GM18909 (cell line): ENCODE data around the gene TCF7.
A peak's percentile ranks its signal among the peaks of the same experiment; 100 is the strongest.

ENCODE experiments used
- ATAC-seq: cut with Tn5 transposase; IDR thresholded peaks from one replicate; pipeline ENCODE4 v1.9.1; 2021; ENCODE audit warnings: mild to moderate bottlenecking; ENCODE audit not compliant: unreplicated experiment, poor library complexity

The TCF7 gene

DNA sequence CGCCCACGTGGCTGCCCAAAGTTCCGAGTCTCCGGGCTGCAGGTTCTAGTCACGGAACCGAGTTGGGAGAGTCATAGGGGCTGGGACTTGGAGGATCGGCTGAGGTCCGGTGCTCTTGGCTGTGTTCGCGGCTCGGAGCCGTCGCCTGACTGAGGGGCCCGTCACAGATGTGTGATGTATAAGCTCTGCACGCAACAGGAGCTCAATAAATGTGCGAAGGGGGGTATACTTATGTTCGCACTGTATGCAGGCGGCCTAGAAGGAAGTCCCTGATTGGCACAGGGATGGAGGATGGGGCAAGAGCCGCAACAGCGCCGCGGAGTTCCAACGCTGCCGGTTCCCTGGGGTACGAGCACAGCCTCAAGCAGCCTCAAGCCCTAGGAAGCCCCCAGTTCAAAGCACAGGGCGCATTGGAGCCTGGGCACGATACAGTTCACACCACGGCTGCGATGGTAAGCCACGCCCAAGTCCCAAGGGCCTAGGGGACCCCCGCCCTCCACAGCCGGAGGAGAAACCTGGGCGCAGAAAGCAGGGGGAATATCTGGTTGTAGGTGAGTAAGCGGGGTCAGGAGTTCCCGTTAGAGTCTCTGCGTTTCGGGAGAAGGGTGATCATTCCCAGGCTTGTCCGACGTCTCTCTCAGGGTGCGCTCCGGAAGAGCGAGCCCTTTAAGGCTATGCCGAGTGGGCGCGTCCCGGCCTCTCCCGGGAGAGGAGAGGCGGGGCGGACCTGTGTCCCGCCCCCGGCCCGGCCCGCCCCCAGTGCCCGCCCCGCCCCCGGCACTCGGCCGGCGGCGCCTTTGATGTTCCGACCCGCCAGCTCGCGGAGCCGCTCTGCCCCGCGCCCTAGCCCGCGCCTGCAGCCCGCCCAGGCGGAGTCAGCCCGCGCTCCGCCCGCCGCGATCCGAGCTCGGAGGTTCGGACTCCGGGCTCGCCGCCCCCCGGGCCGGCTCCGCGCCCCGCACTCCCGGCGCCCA is at the start of gene TCF7:
Gene TCF7 (plus strand): TSS at position 780 of the 974 bp plus-strand sequence. CDS start 226 bp downstream, outside the sequence.
- ATAC-seq, result peak; percentile 83

DNA sequence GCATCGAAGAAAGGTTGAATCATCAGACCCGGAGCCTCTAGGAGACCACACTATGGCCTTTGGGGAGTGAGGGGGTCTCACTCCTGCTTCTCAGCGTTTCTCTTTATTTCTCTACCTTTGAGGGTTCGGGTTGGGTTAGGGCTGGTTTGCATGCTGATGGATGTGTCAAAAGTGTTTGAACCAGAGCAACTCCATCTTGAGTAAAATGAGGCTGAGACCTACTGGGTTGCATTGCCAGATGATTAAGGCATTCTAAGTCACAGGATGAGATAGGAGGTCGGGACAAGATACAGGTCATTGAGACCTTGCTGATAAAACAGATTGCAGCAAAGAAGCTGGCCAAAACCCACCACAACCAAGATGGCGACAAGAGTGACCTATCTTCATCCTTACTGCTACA is 44.9 kb upstream of the TCF7 start:
- ATAC-seq, result no peak

DNA sequence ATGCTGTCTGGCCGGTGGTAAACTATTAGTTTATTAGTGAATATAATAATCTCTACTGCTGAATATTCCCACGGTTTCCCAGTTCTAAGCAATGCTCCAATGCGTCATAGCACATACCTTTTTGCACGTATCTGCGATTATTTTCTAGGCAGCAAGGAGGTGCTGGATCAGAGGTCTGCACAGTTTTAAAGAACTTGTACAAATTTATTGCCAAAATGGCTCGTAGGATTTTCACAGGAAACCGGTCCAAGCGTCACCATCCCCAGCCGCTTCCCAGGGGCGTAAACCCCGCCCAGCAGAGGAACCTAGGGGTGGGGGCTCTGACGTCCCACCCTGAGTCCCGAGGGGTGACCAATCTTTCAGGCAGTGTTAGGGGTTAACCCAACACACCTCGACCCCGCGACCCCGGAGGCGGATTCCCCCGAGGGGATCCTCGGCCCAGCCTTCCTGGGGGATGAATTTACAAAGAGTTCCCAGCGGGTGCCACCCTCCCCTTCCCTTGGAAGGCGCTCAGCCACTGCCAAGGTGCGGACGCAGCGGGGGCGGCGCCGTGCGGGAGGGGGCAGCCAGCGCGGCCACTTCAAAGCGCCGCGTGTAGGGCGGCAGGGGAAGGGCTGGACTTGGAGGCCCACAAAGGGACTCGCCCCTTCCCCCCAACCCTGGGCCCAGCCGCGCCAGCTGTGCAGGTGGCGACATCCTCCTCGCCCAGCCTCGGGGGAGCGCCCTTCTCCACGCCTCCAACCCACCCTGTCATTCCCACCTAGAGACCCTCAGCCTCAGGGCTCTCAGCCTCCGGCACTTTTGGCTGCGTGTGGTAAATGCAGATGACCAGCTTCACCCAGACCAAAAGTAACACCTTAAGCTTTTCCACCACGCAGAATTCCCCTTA is 43.5 kb upstream of the TCF7 start:
- no peak for ATAC-seq

DNA sequence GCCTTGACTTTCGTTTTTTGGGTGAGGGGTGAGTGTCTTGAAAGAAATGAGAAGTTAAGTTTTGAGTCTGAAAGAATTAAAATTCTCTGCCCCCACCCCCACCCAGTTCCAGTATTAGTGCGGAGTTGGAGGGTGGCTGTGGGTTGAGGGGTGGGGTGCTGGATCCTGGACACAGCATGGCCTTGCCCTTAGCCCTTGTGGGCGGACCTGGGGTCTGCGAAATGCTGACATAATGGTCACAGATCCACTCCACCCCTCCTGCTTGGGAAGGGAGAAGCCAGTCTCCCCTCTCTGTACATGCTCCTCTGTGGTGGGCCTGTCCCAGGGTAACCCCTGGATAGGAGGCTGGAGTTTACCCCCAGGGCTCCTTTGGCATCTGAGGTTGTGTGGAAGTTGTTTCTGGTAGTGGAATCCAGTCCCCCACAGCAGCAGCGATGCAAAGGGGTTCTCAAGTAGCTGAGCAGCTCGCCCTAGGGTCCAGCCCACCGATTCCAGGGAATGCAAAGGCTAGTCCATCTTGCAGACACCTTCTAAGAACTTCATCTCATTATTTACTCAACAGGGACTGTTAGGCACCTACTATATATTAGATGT is 42.8 kb upstream of the TCF7 start:
- no peak for ATAC-seq

DNA sequence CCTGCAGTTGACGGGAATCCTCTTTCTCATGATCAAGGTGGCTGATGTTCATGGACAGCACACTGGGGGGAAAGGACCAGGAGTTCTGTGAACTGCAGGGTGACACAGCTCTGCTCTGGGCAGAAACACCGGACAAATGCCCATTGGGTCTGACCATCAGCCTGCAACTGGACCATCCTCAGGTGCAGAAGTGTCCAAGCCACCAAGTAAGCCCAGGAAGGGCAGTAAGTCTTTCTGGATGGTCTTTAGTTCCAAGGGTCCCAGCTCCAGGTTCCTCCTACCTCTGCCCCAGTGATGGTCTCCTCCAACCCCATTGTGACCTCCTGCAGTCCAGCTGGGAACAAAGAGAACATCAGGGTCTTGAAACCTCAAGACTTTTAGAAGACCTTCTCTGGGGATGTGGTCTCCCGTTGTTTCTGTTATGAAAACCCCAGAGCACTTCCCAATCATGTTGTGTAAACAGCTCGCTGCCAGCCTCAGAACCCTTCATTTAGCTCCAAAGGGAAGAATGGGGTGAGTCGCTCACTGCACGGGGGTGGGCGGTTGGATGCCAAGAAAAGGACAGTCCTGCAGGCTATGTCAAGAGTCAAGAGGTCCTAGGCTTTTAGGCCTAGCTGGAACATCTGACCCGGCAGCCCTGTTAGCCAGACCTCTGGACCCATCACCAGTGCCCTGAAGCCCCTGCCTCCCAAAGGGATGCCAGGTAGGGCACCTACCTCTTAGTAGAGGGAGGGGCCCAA is 41.8 kb upstream of the TCF7 start:
- ATAC-seq, result no peak

DNA sequence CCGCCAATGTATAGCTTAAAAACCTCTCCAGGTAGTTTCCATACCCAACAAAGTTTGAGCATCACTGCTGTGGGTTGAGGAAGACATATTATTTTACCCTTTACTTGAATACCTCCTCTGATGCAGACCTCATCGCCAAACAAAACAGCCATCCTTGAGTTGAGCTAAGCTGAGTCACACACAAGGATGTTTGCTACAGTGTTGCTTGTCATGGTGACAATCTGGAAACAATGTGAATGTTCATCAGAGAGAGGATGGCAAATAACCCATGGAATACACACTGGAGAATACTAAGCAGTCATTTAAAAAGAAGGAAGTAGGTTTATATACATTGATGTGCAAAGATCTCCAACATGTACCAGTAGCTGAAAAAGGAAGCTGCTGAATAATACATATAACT is 41.1 kb upstream of the TCF7 start:
- no peak for ATAC-seq

DNA sequence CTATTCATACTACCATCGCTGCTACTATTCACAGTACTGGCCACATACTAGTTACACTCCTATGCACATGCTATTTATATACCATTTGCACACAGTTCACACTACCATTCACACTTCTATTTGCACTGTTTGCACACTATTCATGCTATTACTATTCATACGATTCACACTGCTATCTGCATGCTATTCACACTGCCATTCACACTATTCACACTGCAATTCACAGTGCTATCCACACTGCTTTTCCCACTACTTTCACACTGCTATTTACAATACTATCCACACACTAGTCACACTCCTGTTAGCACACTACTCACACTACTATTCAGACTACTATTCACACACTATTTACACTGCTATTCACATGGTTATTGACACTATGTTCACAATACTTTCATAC is 39.4 kb upstream of the TCF7 start:
- ATAC-seq, result no peak

DNA sequence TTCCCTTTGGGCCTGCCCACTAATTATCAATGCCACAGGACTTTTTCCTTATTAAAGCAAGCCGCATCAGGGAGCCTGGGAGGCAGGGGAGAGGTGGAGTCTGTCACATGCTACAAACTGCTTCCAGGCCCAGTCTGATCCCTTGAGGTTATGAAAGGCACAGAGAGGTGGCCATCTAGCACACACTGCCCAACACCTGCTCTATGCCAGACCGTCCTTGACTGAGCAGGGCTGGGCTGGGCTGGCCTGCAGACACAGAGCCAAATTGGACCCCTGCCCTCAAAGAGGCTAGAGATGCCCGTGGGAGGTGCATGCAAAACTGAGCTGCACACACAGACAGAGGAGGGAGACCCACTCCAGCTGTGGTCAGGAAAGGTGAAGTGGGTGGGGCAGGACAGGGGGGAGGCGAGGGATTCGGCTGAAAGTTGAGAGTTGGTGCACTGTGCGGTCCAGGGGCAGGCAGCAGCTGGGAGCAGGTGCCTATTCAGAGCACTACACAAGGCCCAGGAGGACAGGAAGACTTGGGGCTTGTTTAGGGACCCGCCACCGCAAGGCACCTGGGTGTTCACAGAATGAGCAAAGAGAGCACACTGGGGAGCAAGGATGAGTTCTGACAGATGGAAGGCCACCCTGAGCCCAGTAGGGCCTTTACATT is 36.4 kb upstream of the TCF7 start:
- no peak for ATAC-seq

DNA sequence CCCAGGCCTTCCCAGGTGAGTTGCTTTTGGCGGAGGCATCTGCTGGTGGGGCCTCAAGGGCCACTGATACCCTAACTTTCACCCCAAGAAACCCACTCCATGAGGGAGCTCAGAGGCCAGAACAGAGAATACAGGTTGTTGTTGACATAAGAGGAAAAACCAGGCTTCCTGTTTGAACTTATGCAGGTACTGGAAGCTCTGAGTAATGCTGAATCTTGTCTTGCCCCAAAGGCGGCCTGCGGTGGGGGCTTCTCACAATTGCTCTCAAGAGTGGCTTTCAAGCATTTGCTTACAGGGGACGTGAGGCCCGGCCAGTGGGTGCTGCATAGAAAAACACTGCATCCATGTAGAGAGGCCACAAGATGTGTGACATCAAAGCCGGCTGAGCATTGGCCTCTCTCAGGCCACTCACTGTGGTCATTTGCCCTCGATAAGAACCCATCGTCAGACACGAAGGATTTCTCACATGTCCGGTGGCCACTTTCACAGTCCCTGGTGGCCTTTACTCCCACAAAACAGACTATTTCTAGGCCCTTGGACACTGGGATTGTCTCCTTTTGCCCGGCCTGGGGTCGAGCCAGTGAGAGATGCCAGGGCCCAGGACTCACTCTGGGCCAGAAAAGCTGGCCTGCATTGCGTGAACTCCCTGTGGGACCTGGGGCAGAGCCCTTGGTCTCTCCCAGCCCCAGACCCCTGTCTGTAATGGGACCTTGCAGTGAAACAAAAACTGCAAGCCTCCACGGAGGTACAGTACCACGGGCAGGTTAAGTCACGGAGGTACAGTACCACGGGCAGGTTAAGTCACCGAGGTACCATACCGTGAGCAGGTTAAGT is 34.5 kb upstream of the TCF7 start:
- ATAC-seq, result no peak

DNA sequence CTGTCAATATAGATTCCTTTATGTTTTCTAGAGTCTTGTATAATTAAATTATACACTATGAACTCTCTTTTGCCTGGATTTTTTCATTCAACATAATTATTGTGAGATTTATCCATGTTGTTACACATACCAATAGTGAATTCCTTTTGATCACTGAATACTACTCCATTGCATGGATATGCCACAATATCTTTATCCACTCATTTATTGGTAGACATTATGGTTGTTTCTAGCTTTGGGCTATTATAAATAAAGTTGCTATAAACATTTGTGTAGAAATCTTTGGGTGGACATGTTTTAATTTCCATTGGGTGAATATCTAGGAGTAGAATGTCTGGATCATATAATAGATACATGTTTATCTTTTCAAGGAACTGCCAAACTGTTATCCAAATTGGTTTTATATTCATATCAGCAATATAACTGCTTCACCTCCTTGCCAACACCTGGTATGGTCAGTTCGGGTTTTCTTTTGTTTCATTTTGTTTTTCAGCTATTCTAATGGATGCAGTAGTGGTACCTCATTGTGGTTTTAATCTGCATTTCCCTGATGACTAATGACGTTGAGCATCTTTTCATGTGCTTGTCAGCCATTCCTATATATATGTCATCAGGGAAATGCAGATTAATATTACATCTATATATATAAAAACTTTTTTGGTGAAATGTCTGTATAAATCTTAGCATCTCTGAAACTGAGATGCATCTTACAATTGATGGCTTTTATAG is 32.1 kb upstream of the TCF7 start:
- no peak for ATAC-seq

DNA sequence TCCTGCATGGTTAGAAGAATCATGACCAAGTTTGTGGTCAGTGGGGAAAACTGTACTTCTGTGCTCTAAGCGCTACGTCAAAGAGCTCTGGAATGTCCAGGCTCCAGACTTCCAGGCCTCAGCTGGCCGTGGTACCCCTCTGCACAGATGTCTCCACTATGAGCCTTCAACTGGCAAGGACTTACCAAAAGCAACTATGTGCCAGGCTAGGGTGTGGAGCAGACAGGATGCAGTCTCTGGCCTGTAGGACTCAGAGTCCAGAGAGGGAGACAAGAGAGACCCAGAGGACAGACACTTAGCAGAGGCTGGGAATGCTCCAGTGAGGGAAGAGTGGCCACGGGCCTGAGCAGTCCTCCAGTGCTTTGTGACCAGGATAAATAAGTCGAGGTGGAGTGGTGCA is 31.0 kb upstream of the TCF7 start:
- no peak for ATAC-seq

DNA sequence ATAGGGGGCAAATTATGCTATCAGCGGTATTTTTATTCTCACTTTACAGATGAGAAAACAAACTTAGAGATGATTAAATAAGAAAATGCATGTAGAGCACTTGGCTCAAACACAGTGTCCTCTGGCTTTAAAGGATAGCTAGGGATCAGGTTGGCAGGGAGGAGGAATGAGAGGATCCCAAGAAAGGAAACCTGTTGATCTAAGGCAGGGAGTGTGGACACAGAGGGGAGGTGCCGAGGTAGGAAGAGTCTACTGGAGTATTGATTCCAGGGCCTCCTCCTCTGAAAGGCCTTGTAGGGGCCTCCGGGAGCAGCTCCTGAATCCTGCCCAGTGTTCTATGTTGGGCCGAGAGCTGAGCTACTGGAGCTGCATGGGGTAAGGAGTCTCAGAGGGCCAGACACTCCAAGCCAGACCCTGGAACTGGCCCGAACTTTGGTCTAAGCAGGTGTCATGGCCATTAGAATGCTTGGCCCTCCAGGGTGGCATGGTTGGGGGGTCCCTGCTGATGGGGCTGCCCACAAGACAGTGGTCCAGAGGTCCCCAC is 30.4 kb upstream of the TCF7 start:
- no peak for ATAC-seq

DNA sequence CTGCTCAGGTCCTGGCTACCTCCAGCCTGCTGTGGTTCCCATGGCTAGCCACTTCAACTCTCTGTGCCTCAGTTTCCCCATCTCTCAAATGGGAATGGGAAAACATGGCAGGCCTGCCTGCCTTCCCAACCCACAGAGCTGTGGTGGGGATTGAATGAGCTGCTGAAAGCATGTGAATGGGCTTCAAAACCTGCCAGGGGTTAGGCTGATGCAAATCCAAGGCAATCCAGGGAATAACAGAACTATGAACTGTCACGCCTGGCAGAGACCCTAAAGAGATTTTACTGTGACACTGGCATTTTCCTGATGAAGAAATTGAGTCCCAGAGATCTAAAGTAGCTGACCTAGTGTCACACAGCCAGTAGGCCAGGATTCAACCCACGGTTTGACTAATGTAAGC is 29.9 kb upstream of the TCF7 start:
- no peak for ATAC-seq

DNA sequence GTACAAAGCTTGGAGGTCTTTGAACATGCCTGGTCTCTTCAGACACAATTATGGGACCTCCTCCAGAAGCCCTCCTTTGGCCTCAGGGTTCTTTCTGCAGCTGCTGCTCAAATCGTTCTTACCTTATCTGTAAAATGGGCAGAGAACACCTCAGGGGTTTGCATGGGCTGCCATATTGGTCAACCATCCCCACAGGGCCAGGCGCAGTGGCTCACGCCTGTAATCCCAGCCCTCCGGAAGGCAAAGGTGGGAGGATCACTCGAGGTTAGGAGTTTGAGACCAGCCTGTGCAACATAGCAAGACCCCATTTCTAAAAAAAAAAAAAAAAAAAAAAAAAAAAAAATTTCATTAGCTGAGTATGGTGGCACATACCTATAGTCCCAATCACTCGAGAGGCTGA is 29.1 kb upstream of the TCF7 start:
- no peak for ATAC-seq

DNA sequence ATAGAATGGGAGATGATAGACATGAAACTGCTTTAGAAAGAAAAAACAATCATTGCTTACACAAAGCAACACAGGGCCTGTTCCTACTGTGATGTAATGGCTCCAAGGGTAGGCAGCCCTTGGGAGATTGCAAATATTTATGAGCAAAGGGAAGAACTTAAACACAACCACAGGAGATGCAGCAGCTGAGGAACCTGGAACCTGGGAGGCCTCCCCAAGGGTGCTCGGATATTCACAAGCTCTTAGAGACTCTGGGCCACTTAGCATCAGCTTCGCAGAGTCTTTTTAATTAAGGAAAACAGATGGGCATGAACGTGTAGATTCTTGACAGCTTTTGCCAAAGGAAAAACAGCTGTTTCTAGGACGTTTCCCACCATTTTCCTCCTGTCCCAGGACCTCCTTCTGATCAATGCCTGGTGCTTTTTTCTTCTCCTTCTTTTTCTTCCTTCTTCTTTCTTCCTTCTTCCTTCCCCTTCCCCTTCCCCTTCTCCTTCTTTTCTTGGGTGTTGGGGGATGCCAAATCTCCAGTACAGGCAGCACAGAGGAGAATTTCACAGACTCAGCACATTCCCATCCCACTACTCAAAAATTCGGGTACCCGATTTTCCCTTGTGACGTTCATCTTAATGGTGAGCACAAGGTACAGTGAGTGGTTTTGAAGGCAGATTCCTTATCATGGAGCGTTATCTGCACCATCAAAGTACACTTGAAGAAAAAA is 28.1 kb upstream of the TCF7 start:
- no peak for ATAC-seq

DNA sequence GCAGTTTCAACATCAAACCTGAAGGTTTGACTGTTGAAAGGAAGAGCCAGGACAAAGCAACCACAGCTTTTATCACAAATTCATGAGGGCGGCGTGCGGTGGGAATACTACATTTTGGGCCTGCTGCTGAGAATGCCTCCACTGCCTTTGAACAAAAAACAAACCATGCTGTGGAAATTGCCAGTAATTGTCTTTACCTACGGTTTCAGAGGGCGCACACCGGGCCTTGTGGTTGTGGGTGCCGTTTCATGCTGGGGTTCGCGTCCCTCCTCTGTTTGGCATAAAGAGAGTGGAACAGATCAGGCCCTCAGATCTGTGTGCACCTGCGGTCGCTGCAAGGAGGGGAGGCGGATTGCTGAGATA is 27.6 kb upstream of the TCF7 start:
- no peak for ATAC-seq

DNA sequence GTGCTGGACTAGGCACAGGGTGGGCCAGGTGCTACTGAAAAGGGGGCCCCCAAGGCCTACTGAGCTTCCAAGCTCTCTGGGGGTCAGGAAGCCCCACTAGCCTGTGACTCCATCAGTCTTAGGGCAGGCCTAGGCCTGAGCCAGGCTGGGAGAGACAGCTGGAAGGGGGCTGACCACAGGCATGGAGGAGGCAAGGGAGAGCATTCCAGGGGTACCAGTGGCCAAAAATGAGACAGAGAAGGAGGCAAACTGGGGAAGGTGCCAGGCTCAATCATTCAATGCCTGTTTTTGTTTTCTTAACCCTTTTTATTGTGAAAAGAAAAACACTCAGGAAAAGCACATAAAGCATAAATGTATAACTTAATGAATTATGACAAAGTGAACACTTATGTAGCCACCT is 26.2 kb upstream of the TCF7 start:
- ATAC-seq, result no peak
